ENCODE measurements around the gene SRP68. TPM values are rescaled to one million over a fixed set of nuclear protein-coding genes. Genes with fewer than 3 reads are reported as not detected.
"Not testable (repeated sequence)": the region's sequence is repeated elsewhere in the genome, so short reads cannot be mapped to it uniquely, and the experiment has no call there.

The SRP68 gene
- total RNA-seq, 4 donors from 2014 or later = 25.1 to 117 (median 65.0) TPM

DNA sequence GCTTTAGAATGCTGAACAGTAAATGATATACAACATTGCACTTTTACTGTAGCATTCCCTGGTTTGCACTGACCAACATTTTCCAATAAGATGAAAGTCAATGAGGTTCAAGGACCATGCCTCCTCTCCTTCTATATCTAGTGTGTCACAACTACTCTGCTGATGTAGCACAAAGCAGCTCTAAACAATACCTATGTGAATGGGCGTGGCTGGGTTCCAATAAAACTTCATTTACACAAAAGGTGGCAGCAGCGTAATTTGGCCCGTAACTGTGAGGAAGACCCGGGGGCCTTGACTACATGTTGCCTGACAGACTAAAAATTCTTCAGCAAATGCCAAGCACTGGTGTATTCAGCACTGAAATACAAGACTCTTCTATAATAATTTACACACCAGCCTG is 6.5 kb downstream of the SRP68 start:
- TF ChIP-seq, protein P1, sequence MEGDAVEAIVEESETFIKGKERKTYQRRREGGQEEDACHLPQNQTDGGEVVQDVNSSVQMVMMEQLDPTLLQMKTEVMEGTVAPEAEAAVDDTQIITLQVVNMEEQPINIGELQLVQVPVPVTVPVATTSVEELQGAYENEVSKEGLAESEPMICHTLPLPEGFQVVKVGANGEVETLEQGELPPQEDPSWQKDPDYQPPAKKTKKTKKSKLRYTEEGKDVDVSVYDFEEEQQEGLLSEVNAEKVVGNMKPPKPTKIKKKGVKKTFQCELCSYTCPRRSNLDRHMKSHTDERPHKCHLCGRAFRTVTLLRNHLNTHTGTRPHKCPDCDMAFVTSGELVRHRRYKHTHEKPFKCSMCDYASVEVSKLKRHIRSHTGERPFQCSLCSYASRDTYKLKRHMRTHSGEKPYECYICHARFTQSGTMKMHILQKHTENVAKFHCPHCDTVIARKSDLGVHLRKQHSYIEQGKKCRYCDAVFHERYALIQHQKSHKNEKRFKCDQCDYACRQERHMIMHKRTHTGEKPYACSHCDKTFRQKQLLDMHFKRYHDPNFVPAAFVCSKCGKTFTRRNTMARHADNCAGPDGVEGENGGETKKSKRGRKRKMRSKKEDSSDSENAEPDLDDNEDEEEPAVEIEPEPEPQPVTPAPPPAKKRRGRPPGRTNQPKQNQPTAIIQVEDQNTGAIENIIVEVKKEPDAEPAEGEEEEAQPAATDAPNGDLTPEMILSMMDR (IDR thresholded peaks at IDR 0.05) = no peak
- TF ChIP-seq POLR2A (IDR thresholded peaks at IDR 0.05) = no peak
- intact Hi-C loops (cut with DNase I; ENCODE audit: low total_unique reads) = no loop called here
- no peak overlapping the region for H3K4me3 ChIP-seq
- no peaks in the 10 kb centered on the region for H3K36me3 ChIP-seq
- DNase-seq = no peak
- H3K27me3 ChIP-seq = no peaks in the 10 kb centered on the region
- H3K27ac ChIP-seq = no peak overlapping the region
- peaks cover 0 to 6% of the 10 kb centered on the region in 2 donors for H3K4me1 ChIP-seq
- no peaks in the 10 kb centered on the region for H3K9me3 ChIP-seq

DNA sequence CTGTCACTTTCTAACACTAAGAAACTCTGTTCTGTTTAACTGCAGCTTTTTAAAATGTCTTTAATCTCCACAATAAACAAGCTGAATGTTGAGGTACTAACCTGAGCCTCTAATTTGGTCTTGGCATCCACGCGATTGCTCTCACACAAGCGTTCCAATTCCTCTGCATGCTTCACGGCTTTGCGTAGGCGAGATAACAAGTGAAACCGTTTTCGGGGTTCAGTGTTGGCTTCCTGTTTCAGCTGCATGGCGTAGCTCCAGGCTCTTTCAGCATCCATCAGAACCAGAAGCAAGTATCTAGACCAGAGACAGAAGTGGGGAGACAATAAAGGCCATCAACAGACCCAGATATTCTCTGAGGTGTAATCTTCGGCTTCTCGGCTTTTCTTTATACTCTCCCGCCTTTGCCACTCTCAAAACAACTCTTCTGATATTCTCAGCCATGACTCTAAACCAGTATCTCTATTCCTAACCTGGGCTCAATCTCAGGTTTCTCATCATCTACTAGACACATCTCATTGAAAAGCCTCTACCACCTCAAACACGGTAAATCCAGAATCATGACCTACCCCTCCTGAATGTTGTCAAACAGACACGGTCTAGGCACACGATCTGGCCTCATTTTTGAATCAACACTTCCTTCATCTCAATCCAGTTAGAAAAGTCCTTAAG is 8.3 kb downstream of the SRP68 start:
- Histone ChIP-seq H3K4me1 (no peaks in the 10 kb centered on the region), H3K27me3 (no peaks in the 10 kb centered on the region), H3K4me3 (no peak overlapping the region), H3K9me3 (no peaks in the 10 kb centered on the region), H3K27ac (no peak overlapping the region), H3K36me3 (no peaks in the 10 kb centered on the region)
- no peak for DNase-seq
- TF ChIP-seq, protein P1 (IDR thresholded peaks at IDR 0.05) = no peak
- no peak for TF ChIP-seq POLR2A (IDR thresholded peaks at IDR 0.05)
- intact Hi-C loops (cut with DNase I; ENCODE audit: low total_unique reads) = no loop called here

DNA sequence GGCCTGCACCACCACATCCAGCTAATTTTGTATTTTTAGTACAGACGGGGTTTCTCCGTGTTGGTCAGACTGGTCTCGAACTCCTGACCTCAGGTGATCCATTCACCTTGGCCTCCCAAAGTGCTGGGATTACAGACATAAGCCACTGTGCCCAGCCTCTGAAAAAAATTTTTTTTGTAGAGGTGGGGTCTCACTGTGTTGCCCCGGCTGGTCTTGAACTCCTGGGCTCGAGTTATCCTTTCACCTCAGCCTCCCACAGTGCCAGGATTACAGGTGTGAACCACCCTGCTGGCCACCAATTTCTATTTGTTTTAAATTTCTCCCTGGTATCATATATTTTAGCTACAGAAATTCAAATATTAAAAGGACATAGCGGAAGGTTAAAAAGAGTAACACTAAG is 14.1 kb downstream of the SRP68 start:
- DNase-seq = not testable (repeated sequence)

DNA sequence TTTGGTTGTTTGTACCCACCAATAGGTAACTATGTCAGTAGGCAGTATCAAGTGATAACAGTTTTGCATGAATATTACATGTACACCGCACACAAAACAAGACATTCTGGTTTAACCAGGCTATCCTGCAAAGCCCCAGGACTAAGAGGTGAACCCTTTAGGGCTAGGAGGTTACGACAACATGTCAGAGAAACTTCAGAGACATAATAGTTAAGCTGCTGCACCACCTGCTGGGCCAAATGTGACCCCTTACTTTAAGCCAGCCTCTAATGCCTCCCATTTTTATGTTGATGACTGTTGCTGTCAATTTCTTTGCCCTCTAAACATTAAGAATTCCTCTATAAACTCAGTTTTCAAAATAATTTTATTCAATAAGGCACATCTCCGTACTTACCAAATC is 15.4 kb downstream of the SRP68 start:
- intact Hi-C loops (cut with DNase I; ENCODE audit: low total_unique reads) = no loop called here
- H3K9me3 ChIP-seq = no peaks in the 10 kb centered on the region
- H3K27me3 ChIP-seq = no peaks in the 10 kb centered on the region
- no peak for DNase-seq
- H3K4me1 ChIP-seq = no peaks in the 10 kb centered on the region
- no peak overlapping the region for H3K4me3 ChIP-seq
- H3K27ac ChIP-seq = no peak overlapping the region
- no peak for TF ChIP-seq POLR2A (IDR thresholded peaks at IDR 0.05)
- TF ChIP-seq, protein P1 (IDR thresholded peaks at IDR 0.05) = no peak
- no peaks in the 10 kb centered on the region for H3K36me3 ChIP-seq

More for the DNA sequence above, 14.1 kb downstream of the SRP68 start:
- H3K9me3 ChIP-seq; intact Hi-C loops (cut with DNase I; ENCODE audit: low total_unique reads); H3K4me1 ChIP-seq; H3K36me3 ChIP-seq; H3K27ac ChIP-seq; H3K27me3 ChIP-seq; H3K4me3 ChIP-seq: not testable (repeated sequence)

DNA sequence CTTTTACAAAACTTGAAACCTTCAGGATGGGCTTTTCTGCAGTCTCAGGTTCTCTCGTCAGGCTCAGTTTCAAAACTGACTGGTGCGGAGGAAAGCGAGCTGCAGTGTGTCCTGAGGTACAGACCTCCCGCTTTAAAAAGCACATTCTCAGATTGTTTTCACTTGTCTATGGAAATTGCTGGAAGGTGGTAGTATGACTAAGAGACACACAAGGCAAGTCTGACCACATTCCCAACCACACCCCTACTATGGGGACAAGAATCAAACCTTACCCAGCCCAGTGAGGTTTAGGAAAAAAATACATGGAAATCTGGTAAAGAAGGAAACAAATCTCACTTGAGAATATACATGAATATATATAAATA is 18.2 kb downstream of the SRP68 start:
- Histone ChIP-seq H3K9me3 (no peaks in the 10 kb centered on the region), H3K4me1 (no peaks in the 10 kb centered on the region), H3K4me3 (no peak overlapping the region), H3K36me3 (no peaks in the 10 kb centered on the region), H3K27me3 (no peaks in the 10 kb centered on the region), H3K27ac (no peak overlapping the region)
- DNase-seq = no peak
- TF ChIP-seq POLR2A (IDR thresholded peaks at IDR 0.05) = no peak
- TF ChIP-seq, protein P1 (IDR thresholded peaks at IDR 0.05) = no peak
- intact Hi-C loops (cut with DNase I; ENCODE audit: low total_unique reads) = no loop called here
